GM12872 (cell line): Measurements from ENCODE around the gene RAMAC.

Source experiments
- TF ChIP-seq, protein P1 (sequence below): IDR thresholded peaks from 3 replicates; pipeline ENCODE4 v1.5.1; 2011; ENCODE audit warnings: low read depth, mild to moderate bottlenecking, low read length, moderate library complexity; ENCODE audit not compliant: insufficient read depth

Gene RAMAC

DNA sequence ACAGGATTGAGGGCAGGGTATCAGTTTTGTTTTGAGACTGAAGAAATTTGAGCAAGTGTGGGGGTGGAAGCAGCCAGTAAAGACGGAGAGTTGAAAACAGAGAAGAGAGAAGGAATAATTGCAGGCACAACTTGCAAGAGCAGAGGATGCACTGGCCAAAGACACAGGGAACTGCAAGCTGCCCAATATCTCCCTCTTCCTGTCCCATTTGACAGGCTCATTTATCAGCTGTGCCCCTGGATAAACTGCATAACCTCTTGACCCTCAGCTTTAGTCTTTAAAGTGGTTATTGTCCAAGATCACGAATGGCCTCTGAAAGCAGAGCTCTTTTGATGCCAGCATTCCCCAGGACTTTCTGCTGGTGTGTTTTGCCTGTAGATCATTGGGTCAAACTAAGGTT is 5.0 kb upstream of the RAMAC start:
- TF ChIP-seq, protein P1, sequence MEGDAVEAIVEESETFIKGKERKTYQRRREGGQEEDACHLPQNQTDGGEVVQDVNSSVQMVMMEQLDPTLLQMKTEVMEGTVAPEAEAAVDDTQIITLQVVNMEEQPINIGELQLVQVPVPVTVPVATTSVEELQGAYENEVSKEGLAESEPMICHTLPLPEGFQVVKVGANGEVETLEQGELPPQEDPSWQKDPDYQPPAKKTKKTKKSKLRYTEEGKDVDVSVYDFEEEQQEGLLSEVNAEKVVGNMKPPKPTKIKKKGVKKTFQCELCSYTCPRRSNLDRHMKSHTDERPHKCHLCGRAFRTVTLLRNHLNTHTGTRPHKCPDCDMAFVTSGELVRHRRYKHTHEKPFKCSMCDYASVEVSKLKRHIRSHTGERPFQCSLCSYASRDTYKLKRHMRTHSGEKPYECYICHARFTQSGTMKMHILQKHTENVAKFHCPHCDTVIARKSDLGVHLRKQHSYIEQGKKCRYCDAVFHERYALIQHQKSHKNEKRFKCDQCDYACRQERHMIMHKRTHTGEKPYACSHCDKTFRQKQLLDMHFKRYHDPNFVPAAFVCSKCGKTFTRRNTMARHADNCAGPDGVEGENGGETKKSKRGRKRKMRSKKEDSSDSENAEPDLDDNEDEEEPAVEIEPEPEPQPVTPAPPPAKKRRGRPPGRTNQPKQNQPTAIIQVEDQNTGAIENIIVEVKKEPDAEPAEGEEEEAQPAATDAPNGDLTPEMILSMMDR, result no peak

DNA sequence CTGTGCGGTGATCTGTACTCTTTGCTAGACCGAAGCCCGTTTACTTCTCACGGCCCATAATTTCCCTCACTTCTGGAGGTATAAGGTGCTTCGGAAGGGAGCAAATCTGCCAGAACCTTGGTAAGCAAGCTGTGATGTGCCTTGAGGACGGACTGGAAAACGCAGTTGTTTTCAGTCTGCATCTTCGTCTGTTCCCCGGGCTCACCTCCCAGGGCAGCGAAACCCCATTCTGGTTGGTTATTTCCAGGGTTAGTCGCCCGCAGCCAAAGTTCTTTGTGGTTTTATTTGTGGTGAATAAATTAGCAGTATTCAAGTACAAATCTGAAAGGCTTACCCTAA is 401 bp downstream of the RAMAC start:
- TF ChIP-seq, protein P1, result no peak

DNA sequence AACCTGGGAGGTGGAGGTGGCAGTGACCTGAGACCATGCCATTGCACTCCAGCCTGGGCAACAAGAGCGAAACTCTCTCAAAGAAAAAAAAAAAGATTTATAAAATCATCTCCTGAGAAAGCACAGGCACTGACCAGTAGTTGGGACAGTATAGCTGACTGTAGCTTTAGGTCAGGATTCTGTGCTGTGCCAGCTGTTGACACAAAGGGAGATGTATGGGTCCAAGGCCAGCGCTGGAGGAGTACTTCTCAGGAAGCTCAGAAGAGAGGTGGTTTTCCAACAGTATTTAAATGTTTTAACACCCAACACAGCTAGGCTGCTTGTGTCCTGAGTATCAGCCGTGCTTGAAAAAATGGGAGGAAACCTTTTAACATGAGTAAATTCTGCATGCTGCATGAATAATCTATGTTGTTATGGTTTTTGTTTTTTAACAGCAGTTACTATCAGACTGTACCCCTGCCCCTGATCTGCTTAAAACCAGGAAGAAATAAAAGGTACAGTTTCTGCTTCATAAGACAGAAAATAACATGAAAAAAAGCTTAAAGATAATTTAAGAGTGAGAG is 6.5 kb downstream of the RAMAC start:
- TF ChIP-seq, protein P1, result no peak

DNA sequence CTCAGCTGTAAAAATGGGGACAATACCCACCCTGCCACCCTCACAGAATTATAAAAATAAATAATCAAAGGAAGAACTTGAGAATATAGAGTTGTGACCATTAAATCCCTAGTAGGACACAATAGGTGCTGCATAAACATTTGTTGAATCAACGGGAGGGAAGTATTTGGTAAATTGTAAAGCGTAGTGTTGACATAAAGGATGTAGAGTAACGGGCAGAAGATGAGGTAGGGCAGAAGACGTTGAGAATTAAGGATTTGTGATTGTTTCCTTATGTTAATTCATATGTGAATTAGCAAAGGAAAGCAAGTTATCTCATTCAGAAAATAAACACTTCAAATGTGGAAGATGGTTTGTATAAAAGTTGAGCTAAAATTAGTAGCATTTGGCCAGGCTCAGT is 7.1 kb downstream of the RAMAC start:
- TF ChIP-seq, protein P1, result no peak

DNA sequence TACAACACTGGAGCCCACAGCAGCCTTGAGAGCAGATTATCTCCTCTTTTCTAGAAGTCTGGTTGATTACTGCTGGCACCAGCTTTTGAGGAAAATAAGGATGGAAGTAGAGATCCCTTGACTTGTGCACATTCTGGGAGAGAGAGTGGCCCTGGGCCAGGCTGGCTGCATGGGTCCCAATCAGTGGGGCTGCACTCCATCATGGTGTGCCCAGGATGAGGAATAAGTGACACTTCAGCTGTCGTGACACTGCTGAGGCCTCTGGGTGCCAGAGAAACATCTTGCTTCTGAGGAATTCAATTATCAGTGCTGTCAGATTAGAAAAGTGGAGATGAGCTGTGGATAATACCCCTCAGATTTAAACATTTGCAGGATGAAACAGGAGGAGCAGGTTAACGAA is 9.1 kb downstream of the RAMAC start:
- TF ChIP-seq, protein P1, result no peak

DNA sequence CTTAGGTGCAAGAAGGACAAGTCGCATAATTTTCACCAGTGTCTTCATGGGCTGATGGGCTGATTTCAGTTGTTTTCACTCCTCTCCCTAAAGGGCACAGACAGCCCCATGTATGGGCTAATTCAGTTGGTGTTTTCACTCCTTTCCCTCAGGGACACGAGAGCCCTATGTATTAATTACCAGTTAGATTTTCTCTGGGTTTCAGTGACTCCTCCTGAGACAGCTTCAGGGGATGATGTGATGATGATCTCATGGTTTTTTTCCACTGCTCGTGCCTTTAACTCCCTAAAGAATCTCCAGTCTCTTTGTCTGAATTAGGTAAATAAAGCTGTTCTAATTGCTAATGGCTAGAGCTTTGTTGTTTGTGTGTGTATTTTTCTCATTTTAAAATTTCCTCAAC is 9.9 kb downstream of the RAMAC start:
- TF ChIP-seq, protein P1, result no peak

DNA sequence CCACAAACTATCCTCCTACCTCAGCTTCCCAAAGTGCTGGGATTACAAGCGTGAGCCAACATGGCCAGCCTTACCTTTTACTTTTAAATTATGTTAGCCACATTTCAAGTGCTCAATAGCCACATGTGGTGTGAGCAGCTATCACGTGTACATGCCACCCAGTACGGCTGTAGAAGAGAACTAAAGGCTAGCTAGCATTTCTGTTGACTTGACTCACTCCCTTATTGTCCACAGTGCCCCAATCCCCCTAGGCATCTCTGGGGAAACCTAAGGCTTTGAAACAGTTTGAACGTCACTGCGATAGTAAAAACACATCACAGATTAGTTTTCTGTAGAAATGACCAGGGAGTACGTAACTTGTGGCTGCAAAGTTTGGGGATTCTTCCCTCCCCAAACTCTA is 13.4 kb downstream of the RAMAC start:
- TF ChIP-seq, protein P1, result no peak
